GM18870 (cell line): ENCODE results near the gene PSMD2.

Experiments used
- ATAC-seq: cut with Tn5 transposase; IDR thresholded peaks from one replicate; pipeline ENCODE4 v1.9.1; 2021; ENCODE audit warnings: moderate library complexity; ENCODE audit not compliant: unreplicated experiment

PSMD2 gene

GRCh38 chr3:184277366-184277765 lies 21.7 kb upstream of the PSMD2 start:
- ATAC-seq, result no peak

GRCh38 chr3:184282941-184283340 lies 16.1 kb upstream of the PSMD2 start:
- ATAC-seq, result no peak

- no peak for ATAC-seq
These were observed 15.4 kb upstream of the PSMD2 start for GRCh38 chr3:184283681-184284080.

- ATAC-seq, result no peak
These were observed 14.3 kb upstream of the PSMD2 start for GRCh38 chr3:184284696-184285095.

- ATAC-seq, result no peak
These were observed 9.6 kb upstream of the PSMD2 start for GRCh38 chr3:184289426-184289938.

GRCh38 chr3:184290331-184290730 lies 8.7 kb upstream of the PSMD2 start:
- ATAC-seq, result no peak

- ATAC-seq, result no peak
These were observed 7.8 kb upstream of the PSMD2 start for GRCh38 chr3:184291044-184291737.

GRCh38 chr3:184291738-184292445 lies 7.1 kb upstream of the PSMD2 start:
- ATAC-seq, result no peak

- no peak for ATAC-seq
These were observed 3.3 kb upstream of the PSMD2 start for GRCh38 chr3:184295771-184296170.

- ATAC-seq, result no peak
These were observed 2.4 kb upstream of the PSMD2 start for GRCh38 chr3:184296616-184297015.

GRCh38 chr3:184299488-184300377 lies 692 bp downstream of the PSMD2 start:
- ATAC-seq, result no peak

- ATAC-seq, result no peak
These were observed 1.3 kb downstream of the PSMD2 start for GRCh38 chr3:184300378-184300720.

GRCh38 chr3:184305577-184305976 lies 6.5 kb downstream of the PSMD2 start:
- no peak for ATAC-seq

GRCh38 chr3:184306341-184306972 lies 7.4 kb downstream of the PSMD2 start:
- ATAC-seq, result no peak

GRCh38 chr3:184307915-184308314 lies 8.9 kb downstream of the PSMD2 start:
- ATAC-seq, result no peak

- no peak for ATAC-seq
These were observed 9.7 kb downstream of the PSMD2 start for GRCh38 chr3:184308744-184309143.

GRCh38 chr3:184311633-184312032 lies 12.6 kb downstream of the PSMD2 start:
- no peak for ATAC-seq

- ATAC-seq, result peak; percentile 72
These were observed 15.3 kb downstream of the PSMD2 start, which contains the start of gene EIF4G1 for GRCh38 chr3:184314363-184314699. Gene EIF4G1 (plus strand): TSS chr3:184314606. CDS start chr3:184315797, 1,191 bp downstream.

GRCh38 chr3:184314700-184315542 lies 15.9 kb downstream of the PSMD2 start:
- ATAC-seq, result peak; percentile 10

- ATAC-seq, result no peak
These were observed 16.5 kb downstream of the PSMD2 start for GRCh38 chr3:184315543-184315867.
